ENCODE results near the gene NR4A1.

DNA sequence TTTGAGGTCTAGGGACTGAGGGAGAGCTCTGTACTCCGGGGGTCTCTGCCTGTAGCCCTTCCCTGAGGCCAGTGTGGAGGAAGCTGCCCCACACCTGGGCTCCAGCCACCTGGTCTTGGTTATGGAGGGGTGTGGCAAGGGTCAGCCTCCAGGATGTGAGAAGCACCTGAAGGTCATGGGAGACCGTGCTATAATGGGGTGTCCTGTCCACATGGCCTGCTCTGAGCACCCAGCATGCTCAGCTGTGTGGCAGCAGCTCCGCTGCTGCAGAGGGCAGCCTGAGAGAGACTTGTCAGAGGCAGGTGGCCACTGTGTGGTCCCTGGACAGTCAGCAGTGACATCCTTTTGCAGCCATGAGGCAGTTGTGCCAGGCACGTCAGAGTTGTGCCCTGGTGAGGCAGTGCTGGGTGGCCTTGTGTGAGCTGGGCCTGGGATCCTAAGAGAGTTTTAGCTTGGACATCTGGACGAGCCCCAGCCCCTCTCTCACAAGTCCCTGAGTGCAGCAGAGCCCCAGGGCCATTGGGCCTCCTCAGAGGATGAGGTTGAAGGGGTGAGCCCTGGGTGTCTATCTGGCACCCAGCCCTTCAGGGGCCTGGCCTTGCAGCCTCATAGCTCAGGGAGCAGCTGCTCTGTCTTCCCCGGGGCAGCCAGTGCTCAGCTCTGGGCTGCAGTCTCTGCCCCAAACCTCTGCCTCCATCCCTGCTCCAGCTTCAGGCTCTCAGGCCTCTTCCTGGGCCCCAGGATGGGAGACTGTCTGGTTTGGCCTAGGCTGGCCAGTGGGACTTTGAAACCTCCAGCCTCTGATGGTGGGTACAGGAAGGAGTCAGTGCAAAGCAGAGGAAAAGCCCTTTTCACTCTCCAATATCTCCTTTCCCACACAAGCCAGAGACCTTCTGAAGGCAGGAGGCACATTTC lies 11.2 kb downstream of the NR4A1 start:
- TF ChIP-seq, protein P1, sequence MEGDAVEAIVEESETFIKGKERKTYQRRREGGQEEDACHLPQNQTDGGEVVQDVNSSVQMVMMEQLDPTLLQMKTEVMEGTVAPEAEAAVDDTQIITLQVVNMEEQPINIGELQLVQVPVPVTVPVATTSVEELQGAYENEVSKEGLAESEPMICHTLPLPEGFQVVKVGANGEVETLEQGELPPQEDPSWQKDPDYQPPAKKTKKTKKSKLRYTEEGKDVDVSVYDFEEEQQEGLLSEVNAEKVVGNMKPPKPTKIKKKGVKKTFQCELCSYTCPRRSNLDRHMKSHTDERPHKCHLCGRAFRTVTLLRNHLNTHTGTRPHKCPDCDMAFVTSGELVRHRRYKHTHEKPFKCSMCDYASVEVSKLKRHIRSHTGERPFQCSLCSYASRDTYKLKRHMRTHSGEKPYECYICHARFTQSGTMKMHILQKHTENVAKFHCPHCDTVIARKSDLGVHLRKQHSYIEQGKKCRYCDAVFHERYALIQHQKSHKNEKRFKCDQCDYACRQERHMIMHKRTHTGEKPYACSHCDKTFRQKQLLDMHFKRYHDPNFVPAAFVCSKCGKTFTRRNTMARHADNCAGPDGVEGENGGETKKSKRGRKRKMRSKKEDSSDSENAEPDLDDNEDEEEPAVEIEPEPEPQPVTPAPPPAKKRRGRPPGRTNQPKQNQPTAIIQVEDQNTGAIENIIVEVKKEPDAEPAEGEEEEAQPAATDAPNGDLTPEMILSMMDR (conservative IDR thresholded peaks at IDR 0.05; ENCODE audit: low read depth, low read length), result no peak
- TF ChIP-seq EZH2 (IDR thresholded peaks at IDR 0.05; ENCODE audit: borderline replicate concordance, low read depth, low read length, poor library complexity, severe bottlenecking), result no peak

Data from A673 (cell line).